Testis (tissue), 2 donors: ENCODE results near the gene ETS2.

Experiments
- POLR2A ChIP-seq: fragments of 450-650 bp; IDR thresholded peaks from one replicate; pipeline ENCODE4 v1.6.1; 2017; ENCODE audit warnings: antibody characterized with exemption, mild to moderate bottlenecking, moderate library complexity
- TF ChIP-seq, protein P1 (sequence below), 3 experiments: fragments of 450-650 bp in 2 of 3; fragments of 200-600 bp in 1 of 3; sonication (generic) in 1 of 3; IDR thresholded peaks; one replicate each; pipeline ENCODE4 v1.5.1; 2016 to 2019; ENCODE audit warnings: antibody characterized with exemption in 3 of 3, mild to moderate bottlenecking in 2 of 3, moderate library complexity in 1 of 3

DNA sequence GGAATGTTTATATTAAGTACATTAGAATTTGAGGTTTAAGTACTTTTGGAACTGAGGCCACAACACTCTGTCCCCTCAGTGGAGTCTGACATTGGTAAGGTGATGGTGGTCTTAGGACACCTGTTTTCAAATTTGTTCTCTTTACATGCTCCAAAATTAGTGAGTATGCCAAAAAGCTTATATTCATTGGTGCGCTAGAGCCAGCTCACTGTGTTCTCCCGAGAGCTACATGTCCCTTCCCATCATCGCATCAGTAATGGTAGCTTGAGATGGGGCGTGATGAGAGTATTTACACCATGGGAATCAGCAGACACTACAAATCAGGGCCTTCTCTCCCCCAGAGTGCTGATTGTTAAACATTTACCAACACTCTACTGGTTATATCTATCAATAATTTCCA is 19.5 kb downstream of the ETS2 start:
- TF ChIP-seq, protein P1, sequence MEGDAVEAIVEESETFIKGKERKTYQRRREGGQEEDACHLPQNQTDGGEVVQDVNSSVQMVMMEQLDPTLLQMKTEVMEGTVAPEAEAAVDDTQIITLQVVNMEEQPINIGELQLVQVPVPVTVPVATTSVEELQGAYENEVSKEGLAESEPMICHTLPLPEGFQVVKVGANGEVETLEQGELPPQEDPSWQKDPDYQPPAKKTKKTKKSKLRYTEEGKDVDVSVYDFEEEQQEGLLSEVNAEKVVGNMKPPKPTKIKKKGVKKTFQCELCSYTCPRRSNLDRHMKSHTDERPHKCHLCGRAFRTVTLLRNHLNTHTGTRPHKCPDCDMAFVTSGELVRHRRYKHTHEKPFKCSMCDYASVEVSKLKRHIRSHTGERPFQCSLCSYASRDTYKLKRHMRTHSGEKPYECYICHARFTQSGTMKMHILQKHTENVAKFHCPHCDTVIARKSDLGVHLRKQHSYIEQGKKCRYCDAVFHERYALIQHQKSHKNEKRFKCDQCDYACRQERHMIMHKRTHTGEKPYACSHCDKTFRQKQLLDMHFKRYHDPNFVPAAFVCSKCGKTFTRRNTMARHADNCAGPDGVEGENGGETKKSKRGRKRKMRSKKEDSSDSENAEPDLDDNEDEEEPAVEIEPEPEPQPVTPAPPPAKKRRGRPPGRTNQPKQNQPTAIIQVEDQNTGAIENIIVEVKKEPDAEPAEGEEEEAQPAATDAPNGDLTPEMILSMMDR (IDR thresholded peaks at IDR 0.05): no peak
- no peak for TF ChIP-seq POLR2A
